Bronchial epithelial cell (primary cell): ENCODE measurements around the gene TBCD. TPM values are rescaled to one million over a fixed set of nuclear protein-coding genes. Genes with fewer than 3 reads are reported as not detected.
"Not testable (repeated sequence)": the region's sequence is repeated elsewhere in the genome, so short reads cannot be mapped to it uniquely, and the experiment has no call there.

ENCODE experiments used
- DNase-seq: peaks from one replicate; pipeline ENCODE4 v3.0.0-alpha.2; 2010; ENCODE audit warnings: low read depth
- FAIRE-seq: peaks from 2 replicates; lab custom pipeline; 2011; peaks lifted over from hg19 to GRCh38; lab: Jason Lieb, UNC
- H3K27me3 ChIP-seq: 2 replicates; pipeline ENCODE4 v1.5.1; 2011; ENCODE audit warnings: low read length; ENCODE audit not compliant: control insufficient read depth, insufficient read depth
- H3K36me3 ChIP-seq: 2 replicates; pipeline ENCODE4 v1.5.1; 2011; ENCODE audit warnings: low read length; ENCODE audit not compliant: control insufficient read depth, insufficient read depth
- H3K4me3 ChIP-seq: 2 replicates; pipeline ENCODE4 v1.5.1; 2011; ENCODE audit warnings: mild to moderate bottlenecking, low read depth, low read length, control low read depth
- CTCF ChIP-seq: IDR thresholded peaks from 2 replicates; pipeline ENCODE4 v1.5.1; 2011; ENCODE audit warnings: mild to moderate bottlenecking, moderate library complexity, low read length, control low read depth, inconsistent platforms; ENCODE audit not compliant: insufficient read depth, severe bottlenecking
- total RNA-seq: library from RNA; depleted of rRNA; stranded (reverse); fragments of >200 nt; gene quantifications from 2 replicates; pipeline ENCODE4 v1.2.1, GENCODE V29; 2014

TBCD gene
- total RNA-seq, 1 donor from 2014 or later: 22.6 TPM

GRCh38 chr17:82950525-82951102 lies 198.7 kb downstream of the TBCD start:
- H3K36me3 ChIP-seq: no peaks in the 10 kb centered on the region
- H3K4me3 ChIP-seq: no peak overlapping the region
- DNase-seq (no peak), FAIRE-seq (no peak)
- no peaks in the 10 kb centered on the region for H3K27me3 ChIP-seq
- no peak for TF ChIP-seq CTCF

- H3K4me3 ChIP-seq: no peak overlapping the region
- no peak for TF ChIP-seq CTCF
- no peaks in the 10 kb centered on the region for H3K27me3 ChIP-seq
- H3K36me3 ChIP-seq: no peaks in the 10 kb centered on the region
- DNase-seq (no peak), FAIRE-seq (no peak)
Observed at GRCh38 chr17:82952019-82952418, 200.2 kb downstream of the TBCD start.

GRCh38 chr17:82955106-82955505 lies 203.2 kb downstream of the TBCD start:
- H3K36me3 ChIP-seq, H3K27me3 ChIP-seq, H3K4me3 ChIP-seq, FAIRE-seq, DNase-seq: not testable (repeated sequence)

- not testable (repeated sequence) for FAIRE-seq, H3K4me3 ChIP-seq, H3K27me3 ChIP-seq, DNase-seq, H3K36me3 ChIP-seq
Observed at GRCh38 chr17:82955627-82956026, 203.8 kb downstream of the TBCD start.

GRCh38 chr17:82956146-82956725 lies 204.4 kb downstream of the TBCD start:
- FAIRE-seq: no peak
- Histone ChIP-seq H3K4me3 (no peak overlapping the region), H3K36me3 (peaks cover 1% of the 10 kb centered on the region), H3K27me3 (no peaks in the 10 kb centered on the region)
- no peak for DNase-seq
- TF ChIP-seq CTCF: no peak

GRCh38 chr17:82956726-82957468 lies 205.0 kb downstream of the TBCD start:
- H3K27me3 ChIP-seq: no peaks in the 10 kb centered on the region
- peaks cover 1% of the 10 kb centered on the region for H3K36me3 ChIP-seq
- TF ChIP-seq CTCF: no peak
- no peak overlapping the region for H3K4me3 ChIP-seq
- no peak for DNase-seq
- no peak for FAIRE-seq

GRCh38 chr17:82957469-82957795 lies 205.6 kb downstream of the TBCD start:
- FAIRE-seq (no peak), DNase-seq (no peak)
- no peak for TF ChIP-seq CTCF
- peaks cover 1% of the 10 kb centered on the region for H3K36me3 ChIP-seq
- H3K27me3 ChIP-seq: no peaks in the 10 kb centered on the region
- H3K4me3 ChIP-seq: no peak overlapping the region
